GM12875 (cell line): Measurements from ENCODE around the gene NETO2.
"Not testable (repeated sequence)": the region's sequence is repeated elsewhere in the genome, so short reads cannot be mapped to it uniquely, and the experiment has no call there.

Experiments
- H3K4me3 ChIP-seq: one replicate; pipeline ENCODE4 v1.5.1; 2011; ENCODE audit warnings: low read depth, low read length, control low read depth
- TF ChIP-seq, protein P1 (sequence below): IDR thresholded peaks from 2 replicates; pipeline ENCODE4 v1.5.1; 2011; ENCODE audit warnings: low read depth, mild to moderate bottlenecking, control low read depth, inconsistent platforms, low read length, moderate library complexity, borderline replicate concordance; ENCODE audit not compliant: insufficient read depth

NETO2 gene

DNA sequence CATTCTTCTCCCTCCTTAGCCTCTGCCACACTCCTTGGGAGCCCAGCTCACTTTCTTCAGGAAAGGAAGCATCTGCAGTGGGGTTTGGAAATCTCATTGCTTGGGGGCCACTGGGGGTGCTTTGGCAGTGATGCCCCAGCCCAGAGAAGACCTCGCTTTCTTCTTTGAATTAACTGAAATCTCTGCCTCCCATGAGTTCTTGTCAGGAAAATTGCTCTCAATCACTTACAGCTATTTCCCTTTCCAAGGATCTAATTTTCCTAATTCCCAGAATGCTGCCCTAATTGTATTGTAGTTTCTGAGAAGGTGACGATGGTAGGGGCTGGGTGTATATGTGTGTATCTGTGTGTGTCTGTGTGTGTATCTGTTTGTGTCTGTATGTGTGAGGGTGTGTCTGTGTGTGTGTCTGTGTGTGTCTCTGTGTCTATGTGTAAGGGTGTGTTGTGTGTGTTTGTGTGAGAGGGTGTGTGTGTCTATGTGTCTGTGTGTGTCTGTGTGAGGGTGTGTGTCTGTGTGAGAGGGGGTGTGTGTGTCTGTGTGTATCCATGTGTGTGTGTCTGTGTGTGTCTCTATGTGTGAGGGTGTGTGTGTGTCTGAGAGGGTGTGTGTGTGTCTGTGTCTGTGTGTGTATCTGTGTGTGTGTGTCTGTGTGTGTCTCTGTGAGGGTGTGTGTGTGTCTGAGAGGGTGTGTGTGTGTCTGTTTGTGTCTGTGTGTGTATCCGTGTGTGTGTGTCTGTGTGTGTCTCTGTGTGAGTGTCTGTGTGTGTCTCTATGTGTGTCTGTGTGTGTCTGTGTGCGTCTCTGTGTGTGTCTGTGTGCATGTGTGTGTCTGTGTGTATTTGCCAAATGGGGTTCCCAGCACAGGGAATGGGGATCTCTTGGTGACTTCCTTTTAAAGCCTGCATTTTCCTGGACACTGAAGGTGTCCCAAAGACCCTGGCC, 86.8 kb downstream of the NETO2 start:
- TF ChIP-seq, protein P1, sequence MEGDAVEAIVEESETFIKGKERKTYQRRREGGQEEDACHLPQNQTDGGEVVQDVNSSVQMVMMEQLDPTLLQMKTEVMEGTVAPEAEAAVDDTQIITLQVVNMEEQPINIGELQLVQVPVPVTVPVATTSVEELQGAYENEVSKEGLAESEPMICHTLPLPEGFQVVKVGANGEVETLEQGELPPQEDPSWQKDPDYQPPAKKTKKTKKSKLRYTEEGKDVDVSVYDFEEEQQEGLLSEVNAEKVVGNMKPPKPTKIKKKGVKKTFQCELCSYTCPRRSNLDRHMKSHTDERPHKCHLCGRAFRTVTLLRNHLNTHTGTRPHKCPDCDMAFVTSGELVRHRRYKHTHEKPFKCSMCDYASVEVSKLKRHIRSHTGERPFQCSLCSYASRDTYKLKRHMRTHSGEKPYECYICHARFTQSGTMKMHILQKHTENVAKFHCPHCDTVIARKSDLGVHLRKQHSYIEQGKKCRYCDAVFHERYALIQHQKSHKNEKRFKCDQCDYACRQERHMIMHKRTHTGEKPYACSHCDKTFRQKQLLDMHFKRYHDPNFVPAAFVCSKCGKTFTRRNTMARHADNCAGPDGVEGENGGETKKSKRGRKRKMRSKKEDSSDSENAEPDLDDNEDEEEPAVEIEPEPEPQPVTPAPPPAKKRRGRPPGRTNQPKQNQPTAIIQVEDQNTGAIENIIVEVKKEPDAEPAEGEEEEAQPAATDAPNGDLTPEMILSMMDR: no peak
- H3K4me3 ChIP-seq: no peak overlapping the region

DNA sequence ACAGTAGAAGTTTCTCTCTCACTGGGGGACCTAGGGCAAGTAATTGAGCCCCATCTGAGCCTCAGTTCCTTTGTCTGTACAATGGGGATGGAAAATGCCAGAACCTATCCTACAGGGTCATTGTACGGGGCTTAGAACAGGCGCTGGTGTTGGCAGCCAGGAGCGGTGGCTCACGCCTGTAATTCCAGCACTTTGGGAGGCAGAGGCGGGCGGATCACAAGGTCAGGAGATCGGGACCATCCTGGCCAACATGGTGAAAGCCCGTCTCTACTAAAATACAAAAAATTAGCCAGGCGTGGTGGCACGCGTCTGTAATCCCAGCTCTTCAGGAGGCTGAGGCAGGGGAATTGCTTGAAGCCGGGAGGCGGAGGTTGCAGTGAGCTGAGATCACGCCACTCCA, 87.7 kb downstream of the NETO2 start:
- H3K4me3 ChIP-seq: not testable (repeated sequence)

DNA sequence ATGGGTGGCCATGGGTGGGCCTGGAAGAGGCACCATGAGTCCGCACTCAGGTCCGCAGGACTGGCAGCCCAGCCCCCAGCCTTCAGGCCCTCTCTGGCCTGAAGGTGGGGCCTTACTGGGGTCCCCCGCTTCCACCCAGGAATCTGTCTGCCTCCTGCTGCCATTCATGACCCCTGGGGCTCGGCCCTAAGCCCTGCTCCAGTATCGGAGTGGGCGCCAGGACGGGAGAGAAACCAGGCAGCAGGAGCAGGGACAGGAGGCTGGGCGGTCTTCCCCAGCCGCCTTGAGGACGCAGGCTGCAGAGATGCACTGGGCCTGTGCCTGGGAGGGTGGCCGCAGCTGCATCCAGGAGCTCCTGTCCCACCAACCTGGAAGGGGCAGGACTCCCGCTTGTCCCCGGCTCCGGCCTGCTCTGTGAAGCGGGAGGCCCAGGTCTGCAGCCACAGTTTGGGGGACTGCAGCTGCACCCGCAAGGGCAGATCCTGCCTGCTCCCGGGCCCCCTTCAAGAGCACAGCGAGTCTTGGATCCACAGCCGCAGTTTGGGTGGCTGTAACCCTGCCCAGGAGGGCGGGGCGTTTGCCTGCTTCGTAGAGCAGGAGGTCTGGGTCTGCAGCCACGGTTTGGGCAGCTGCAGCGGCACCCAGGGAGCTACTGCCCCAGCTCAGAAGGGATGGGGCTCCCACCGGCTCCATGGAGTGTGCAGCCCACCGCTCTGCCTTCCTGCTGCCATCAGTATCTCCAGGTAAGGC, 88.4 kb downstream of the NETO2 start:
- TF ChIP-seq, protein P1: no peak
- no peak overlapping the region for H3K4me3 ChIP-seq

DNA sequence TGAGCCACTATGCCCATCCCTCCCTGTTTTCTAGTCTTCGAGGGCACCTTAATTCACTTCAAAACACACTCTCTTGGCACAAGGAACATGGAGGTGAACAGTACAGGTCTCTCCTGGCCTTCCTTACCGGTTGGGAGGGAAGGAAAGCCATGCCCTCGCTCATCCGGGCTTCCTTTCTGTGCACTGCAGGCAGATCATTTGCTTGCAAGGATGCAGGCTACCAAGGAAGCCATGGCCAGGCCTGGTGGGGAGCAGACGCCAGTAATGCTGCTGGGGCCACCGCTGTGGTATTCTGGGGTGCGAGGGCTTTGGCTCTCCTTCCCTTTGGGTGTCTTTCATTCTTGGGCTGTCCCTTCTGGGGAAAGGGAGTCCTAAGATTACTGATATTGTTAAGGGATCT, 89.4 kb downstream of the NETO2 start:
- TF ChIP-seq, protein P1: no peak

DNA sequence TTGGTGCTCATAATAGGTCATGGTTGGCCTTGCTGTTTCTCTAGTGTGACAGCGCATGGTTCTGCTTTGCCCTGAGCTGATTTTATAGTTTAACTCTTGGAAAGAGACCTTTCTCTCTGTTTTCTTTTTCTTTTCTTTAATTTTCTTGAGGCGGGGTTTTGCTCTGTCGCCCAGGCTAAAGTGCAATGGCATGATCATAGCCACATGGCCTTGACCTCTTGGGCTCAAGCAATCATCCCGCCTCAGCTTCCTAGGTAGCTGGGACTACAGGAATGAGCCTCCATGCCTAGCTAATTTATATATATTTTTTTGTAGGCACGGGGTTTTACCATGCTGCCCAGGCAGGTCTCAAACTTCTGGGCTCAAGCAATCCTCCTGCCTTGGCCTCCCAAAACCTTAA, 89.8 kb downstream of the NETO2 start:
- TF ChIP-seq, protein P1: no peak
- no peak overlapping the region for H3K4me3 ChIP-seq

More for the DNA sequence above, 89.4 kb downstream of the NETO2 start:
- H3K4me3 ChIP-seq: no peak overlapping the region

DNA sequence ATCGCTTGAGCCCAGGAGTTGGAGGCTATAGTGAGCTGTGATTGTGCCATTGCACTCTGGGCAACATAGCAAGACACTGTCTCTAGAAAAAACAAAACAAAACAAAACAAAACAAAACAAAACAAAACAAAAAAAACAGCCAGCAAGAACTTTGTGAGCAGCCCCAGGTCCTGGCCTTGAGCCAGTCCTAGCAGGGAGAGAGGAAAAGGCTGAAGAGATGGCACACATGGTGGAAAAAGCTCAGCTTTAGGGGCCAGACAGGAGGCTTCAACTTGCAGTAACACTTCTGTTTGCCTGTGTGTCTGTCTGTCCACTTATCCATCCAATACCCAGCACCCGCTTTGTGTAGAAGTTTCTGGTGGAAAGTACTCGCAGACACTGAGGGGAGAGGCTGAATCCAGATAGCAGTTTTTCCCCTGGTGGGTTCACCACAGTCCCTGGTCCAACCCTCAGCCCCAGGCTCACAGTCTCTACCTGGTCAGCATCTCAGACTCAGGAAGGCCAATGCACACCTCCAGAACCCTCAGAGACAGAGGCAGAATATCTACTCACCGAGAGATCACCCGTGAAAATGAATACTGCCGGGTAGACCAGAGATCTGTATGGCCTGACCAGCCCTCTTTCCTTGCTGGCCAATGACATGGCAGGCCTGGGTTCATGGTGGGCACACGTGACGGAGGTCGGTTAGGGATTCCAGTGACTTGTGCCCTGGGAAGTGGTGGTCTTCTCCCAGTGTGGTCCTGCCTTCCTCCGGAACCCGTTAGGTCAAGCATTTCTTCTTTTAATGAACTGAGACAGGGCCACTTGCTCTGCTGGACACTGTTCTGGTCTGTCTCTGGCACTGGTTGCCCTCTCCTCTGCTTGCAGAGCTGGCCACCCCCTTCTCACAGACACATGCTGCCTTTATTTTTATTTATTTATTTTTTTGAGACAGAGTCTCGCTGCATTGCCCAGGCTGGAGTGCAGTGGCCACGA, 90.8 kb downstream of the NETO2 start:
- no peak overlapping the region for H3K4me3 ChIP-seq
- TF ChIP-seq, protein P1: no peak

DNA sequence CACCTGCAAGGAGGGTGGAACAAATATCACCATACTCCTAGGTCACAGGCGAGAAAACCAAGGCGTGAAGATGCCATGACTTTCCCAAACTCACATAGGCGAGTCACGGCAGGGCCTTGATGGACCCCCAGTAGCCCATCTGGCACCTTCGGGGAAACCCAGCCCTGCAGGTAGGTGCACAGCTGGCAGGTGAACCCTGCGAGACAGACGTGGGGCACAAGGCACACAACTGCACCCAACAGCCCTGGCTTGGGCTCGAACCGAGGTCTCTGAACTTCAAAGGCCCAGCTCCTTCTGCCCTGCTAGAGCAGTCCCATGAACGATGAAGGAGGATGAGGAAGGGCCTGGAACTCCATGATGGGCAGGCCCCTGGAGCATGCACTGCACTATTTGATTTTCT, 92.7 kb downstream of the NETO2 start:
- no peak overlapping the region for H3K4me3 ChIP-seq
- TF ChIP-seq, protein P1: no peak
